Loucy (cell line): ENCODE measurements around the gene MARK1.

Source experiments
- EZH2phosphoT487 ChIP-seq: fragments of 200-600 bp; IDR thresholded peaks from 2 replicates; pipeline ENCODE4 v1.6.1; 2018; ENCODE audit warnings: antibody characterized with exemption, mild to moderate bottlenecking, moderate library complexity, borderline replicate concordance
- TF ChIP-seq, protein P1 (sequence below): fragments of 200-600 bp; sonication (generic); conservative IDR thresholded peaks from 2 replicates; pipeline ENCODE4 v1.5.1; 2014; ENCODE audit warnings: mild to moderate bottlenecking, antibody characterized with exemption, low read length

DNA sequence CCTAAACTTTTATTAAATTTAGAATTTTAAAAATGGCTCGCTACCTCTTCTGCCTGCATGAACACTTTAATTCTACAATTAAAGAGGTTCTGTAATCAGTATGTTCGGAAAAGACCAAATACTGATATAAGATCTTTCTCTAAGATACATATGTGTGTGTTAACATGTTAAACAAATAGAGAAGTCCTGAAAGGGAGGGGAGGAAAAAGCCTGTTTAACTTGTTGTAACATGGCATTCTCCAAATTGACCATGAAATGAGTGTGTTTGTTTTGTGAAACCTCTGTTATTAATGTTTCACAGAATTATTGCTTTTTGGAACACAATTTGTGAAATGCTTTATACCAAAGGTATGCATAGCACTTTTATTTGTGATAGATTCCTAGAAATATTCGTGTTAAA, 77.0 kb downstream of the MARK1 start:
- TF ChIP-seq, protein P1, sequence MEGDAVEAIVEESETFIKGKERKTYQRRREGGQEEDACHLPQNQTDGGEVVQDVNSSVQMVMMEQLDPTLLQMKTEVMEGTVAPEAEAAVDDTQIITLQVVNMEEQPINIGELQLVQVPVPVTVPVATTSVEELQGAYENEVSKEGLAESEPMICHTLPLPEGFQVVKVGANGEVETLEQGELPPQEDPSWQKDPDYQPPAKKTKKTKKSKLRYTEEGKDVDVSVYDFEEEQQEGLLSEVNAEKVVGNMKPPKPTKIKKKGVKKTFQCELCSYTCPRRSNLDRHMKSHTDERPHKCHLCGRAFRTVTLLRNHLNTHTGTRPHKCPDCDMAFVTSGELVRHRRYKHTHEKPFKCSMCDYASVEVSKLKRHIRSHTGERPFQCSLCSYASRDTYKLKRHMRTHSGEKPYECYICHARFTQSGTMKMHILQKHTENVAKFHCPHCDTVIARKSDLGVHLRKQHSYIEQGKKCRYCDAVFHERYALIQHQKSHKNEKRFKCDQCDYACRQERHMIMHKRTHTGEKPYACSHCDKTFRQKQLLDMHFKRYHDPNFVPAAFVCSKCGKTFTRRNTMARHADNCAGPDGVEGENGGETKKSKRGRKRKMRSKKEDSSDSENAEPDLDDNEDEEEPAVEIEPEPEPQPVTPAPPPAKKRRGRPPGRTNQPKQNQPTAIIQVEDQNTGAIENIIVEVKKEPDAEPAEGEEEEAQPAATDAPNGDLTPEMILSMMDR = no peak
- TF ChIP-seq EZH2phosphoT487 = no peak
